Measurements from ENCODE around the gene ARMC7. TPM values are rescaled to one million over a fixed set of nuclear protein-coding genes. Genes with fewer than 3 reads are reported as not detected.

Gene ARMC7
- total RNA-seq, 1 donor from 2014 or later, result 9.9 TPM

DNA sequence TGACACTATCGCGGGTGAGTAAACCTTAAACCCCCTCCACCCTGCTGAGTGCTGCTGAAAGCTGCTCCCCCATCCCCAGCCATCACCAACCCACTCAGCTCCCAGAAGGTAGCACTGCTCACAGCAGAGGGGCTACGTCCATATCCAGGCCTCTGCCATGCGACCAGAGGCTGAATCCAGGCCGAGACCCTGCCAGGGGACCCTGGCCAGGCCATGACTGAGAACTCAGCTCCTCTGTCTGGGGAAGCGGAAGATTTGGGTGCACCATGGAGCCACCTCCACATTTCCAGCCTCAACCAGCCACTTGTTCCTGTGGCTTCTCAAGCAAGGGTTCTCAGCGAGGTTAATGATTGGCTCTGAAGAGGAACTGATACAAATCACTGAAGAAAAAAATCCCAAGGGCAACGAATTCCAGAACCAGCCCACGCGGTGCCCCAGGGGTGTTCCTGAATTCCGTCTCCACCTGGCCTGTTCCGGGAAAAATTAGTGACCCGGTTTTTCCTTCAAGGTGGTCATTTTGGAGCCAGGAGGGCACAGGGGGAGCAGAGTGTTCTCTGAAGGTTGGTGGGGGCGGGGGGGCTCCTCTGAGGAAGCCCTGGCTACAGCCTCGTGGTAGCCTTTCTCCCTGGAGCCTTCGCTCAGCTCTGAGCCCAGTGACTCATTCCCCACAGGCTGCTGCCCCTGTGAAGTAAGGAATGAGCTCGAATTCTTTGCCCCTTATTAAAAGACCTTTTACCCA, 31.3 kb upstream of the ARMC7 start:
- TF ChIP-seq, protein P1, sequence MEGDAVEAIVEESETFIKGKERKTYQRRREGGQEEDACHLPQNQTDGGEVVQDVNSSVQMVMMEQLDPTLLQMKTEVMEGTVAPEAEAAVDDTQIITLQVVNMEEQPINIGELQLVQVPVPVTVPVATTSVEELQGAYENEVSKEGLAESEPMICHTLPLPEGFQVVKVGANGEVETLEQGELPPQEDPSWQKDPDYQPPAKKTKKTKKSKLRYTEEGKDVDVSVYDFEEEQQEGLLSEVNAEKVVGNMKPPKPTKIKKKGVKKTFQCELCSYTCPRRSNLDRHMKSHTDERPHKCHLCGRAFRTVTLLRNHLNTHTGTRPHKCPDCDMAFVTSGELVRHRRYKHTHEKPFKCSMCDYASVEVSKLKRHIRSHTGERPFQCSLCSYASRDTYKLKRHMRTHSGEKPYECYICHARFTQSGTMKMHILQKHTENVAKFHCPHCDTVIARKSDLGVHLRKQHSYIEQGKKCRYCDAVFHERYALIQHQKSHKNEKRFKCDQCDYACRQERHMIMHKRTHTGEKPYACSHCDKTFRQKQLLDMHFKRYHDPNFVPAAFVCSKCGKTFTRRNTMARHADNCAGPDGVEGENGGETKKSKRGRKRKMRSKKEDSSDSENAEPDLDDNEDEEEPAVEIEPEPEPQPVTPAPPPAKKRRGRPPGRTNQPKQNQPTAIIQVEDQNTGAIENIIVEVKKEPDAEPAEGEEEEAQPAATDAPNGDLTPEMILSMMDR (IDR thresholded peaks at IDR 0.05; ENCODE audit: partially characterized antibody, unreplicated experiment), result no peak
- no peak overlapping the region for H3K27ac Mint-ChIP-seq (ENCODE audit: unreplicated experiment)
- no peaks in the 10 kb centered on the region for H3K36me3 Mint-ChIP-seq (ENCODE audit: unreplicated experiment)
- peak overlapping the region; percentile 30 for H3K4me3 Mint-ChIP-seq (ENCODE audit: unreplicated experiment)
- peaks cover 10% of the 10 kb centered on the region for H3K27me3 Mint-ChIP-seq (ENCODE audit: unreplicated experiment)
- peaks cover 5% of the 10 kb centered on the region for H3K4me1 Mint-ChIP-seq (ENCODE audit: low read depth, unreplicated experiment)
- no peaks in the 10 kb centered on the region for H3K9me3 Mint-ChIP-seq (ENCODE audit: unreplicated experiment)
- DNase-seq, result no peak

DNA sequence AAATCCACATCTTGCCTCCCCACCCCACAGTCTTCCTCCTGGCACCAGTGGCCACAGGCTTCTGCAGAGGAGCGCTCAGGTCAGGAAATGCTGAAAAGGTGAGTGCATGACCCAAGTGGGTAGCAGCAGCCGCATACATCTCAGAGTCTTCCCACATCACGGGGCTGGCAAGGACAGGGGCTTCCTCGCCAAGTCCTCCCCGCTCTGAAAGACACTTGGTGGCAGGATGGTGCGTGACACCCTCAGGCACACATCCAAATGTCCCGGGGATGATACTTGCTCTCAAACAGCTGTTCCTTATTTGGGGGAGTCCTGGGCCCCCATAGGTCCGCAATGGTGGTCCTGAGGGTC, 30.8 kb upstream of the ARMC7 start:
- H3K36me3 Mint-ChIP-seq (ENCODE audit: unreplicated experiment), result no peaks in the 10 kb centered on the region
- H3K9me3 Mint-ChIP-seq (ENCODE audit: unreplicated experiment), result no peaks in the 10 kb centered on the region
- H3K27ac Mint-ChIP-seq (ENCODE audit: unreplicated experiment), result no peak overlapping the region
- peaks cover 5% of the 10 kb centered on the region for H3K4me1 Mint-ChIP-seq (ENCODE audit: low read depth, unreplicated experiment)
- DNase-seq, result no peak
- TF ChIP-seq, protein P1 (IDR thresholded peaks at IDR 0.05; ENCODE audit: partially characterized antibody, unreplicated experiment), result no peak
- peak overlapping the region; percentile 30 for H3K4me3 Mint-ChIP-seq (ENCODE audit: unreplicated experiment)
- peaks cover 10% of the 10 kb centered on the region for H3K27me3 Mint-ChIP-seq (ENCODE audit: unreplicated experiment)

DNA sequence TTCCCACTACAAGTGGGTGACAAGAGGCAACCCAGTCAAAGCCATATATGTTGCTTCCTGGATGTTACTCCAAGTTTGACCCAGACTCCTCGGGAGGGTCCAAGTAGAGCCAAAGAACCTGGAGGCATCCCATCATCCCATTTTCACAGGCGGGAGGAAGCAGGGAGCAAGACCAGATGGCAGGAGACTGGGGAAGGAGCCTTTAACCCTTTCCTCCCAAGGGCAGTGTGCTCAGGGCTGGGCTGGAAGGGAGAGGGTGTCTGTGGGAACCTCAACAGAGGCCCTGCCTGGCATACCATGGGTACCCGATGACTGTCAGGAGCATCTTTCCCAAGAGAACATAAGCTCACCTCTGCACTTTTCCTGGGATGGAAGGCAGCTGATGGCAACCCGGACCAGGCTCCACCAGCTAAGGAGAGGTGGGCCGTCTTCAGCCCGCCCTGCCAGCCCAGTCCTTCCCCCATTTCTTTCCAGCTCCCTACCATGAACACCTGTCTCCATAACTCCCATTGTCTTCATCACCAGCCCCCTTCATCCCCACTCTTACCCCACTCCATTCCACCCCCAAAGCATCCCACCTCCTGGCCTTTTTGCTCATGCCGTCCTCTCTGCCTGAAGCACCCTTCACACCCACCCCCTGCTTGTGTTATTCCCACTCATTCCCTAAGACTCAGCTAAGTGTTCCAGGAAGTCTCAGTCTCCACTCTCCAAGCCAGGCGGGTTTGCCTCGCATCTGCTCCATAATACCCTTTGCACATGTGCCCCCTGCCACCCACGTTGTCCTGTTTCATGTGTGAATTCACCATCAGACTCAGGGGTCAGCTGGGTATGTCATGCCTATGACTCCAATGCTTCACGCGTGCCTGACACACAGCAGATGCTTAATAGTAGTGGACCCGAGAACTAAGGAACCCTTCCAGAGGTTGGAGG, 27.9 kb upstream of the ARMC7 start:
- Mint-ChIP-seq H3K36me3 (ENCODE audit: unreplicated experiment) (no peaks in the 10 kb centered on the region), H3K4me1 (ENCODE audit: low read depth, unreplicated experiment) (peaks cover 8% of the 10 kb centered on the region), H3K9me3 (ENCODE audit: unreplicated experiment) (peaks cover 1% of the 10 kb centered on the region), H3K4me3 (ENCODE audit: unreplicated experiment) (no peak overlapping the region), H3K27me3 (ENCODE audit: unreplicated experiment) (peaks cover 11% of the 10 kb centered on the region), H3K27ac (ENCODE audit: unreplicated experiment) (no peak overlapping the region)
- TF ChIP-seq, protein P1 (IDR thresholded peaks at IDR 0.05; ENCODE audit: partially characterized antibody, unreplicated experiment), result no peak
- DNase-seq, result no peak

DNA sequence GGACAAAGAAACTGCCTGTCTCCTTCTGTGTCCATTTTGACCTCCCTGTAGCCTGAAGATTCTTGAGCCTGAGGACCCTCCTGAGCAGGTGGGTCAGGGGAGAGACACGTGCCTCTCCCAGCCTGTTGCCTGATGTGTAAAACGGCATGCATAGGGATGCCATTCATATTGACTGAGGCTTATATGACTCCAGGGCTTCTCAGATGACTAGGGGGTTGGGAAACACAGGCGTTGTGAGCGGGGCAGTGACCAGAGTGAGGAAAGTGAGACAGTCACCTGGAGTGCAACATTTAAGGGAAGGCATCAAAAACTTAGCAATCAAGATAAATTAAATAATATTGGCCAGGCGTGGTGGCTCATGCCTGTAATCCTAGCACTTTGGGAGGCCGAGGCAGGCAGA, 27.1 kb upstream of the ARMC7 start:
- Mint-ChIP-seq H3K9me3 (ENCODE audit: unreplicated experiment) (peaks cover 1% of the 10 kb centered on the region), H3K27me3 (ENCODE audit: unreplicated experiment) (peaks cover 13% of the 10 kb centered on the region), H3K27ac (ENCODE audit: unreplicated experiment) (no peak overlapping the region), H3K36me3 (ENCODE audit: unreplicated experiment) (no peaks in the 10 kb centered on the region), H3K4me1 (ENCODE audit: low read depth, unreplicated experiment) (peaks cover 8% of the 10 kb centered on the region), H3K4me3 (ENCODE audit: unreplicated experiment) (no peak overlapping the region)
- TF ChIP-seq, protein P1 (IDR thresholded peaks at IDR 0.05; ENCODE audit: partially characterized antibody, unreplicated experiment), result no peak
- no peak for DNase-seq

Measured in glutamatergic neuron (in vitro differentiated cells).